ENCODE data around the gene TSC22D3.

Gene TSC22D3

DNA sequence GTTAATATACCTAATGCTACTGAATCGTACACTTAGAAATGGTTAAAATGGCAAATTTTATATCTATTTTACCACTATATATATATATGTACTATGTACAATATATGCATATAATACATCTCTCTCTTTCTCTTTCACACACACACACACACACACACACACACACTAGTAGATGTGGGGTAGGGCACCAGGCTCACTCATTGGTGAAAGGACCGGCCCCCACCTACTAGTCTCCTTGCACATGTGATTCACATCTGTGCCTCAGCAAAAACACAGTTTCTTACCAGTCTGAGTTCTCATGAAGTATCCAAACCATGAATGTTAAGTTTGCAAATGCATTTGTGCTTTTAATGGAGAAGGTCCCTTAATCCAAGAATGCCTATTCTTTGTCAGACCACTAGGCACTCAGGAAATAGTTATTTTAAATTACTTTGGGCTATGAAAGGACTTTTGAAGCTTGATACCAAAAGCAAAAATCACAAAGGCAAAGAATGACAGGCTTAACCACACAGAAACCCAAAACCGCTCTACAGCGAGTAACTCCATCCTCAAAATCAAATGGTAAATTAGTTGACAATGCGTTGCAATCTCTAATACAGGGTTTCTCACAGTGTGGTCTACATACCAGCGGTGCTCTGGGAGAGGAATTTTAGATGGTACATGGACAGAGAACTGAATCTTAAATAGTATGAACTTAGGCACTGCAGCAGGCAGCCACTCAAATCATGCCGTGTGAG is 5.8 kb downstream of the TSC22D3 start:
- no peaks in the 10 kb centered on the region for H3K36me3 Mint-ChIP-seq (ENCODE audit: low read depth)
- no peak overlapping the region for H3K27ac Mint-ChIP-seq
- no peaks in the 10 kb centered on the region for H3K9me3 Mint-ChIP-seq
- H3K27me3 Mint-ChIP-seq = no peaks in the 10 kb centered on the region
- no peak overlapping the region for H3K4me3 Mint-ChIP-seq
- no peaks in the 10 kb centered on the region for H3K4me1 Mint-ChIP-seq (ENCODE audit: low read depth)

GRCh38 chrX:107768051-107768450 is 7.5 kb downstream of the TSC22D3 start:
- Mint-ChIP-seq H3K4me3 (no peak overlapping the region), H3K27me3 (no peaks in the 10 kb centered on the region), H3K36me3 (ENCODE audit: low read depth) (no peaks in the 10 kb centered on the region), H3K4me1 (ENCODE audit: low read depth) (no peaks in the 10 kb centered on the region), H3K9me3 (no peaks in the 10 kb centered on the region), H3K27ac (no peak overlapping the region)

- Mint-ChIP-seq H3K36me3 (ENCODE audit: low read depth) (no peaks in the 10 kb centered on the region), H3K27ac (no peak overlapping the region), H3K4me3 (no peak overlapping the region), H3K27me3 (no peaks in the 10 kb centered on the region), H3K9me3 (no peaks in the 10 kb centered on the region), H3K4me1 (ENCODE audit: low read depth) (no peaks in the 10 kb centered on the region)
Observed at GRCh38 chrX:107766470-107767150, 9.0 kb downstream of the TSC22D3 start.

- Mint-ChIP-seq H3K27me3 (no peaks in the 10 kb centered on the region), H3K9me3 (no peaks in the 10 kb centered on the region), H3K27ac (no peak overlapping the region), H3K4me3 (no peak overlapping the region), H3K36me3 (ENCODE audit: low read depth) (no peaks in the 10 kb centered on the region), H3K4me1 (ENCODE audit: low read depth) (no peaks in the 10 kb centered on the region)
Observed at GRCh38 chrX:107764845-107765608, 10.6 kb downstream of the TSC22D3 start.

DNA sequence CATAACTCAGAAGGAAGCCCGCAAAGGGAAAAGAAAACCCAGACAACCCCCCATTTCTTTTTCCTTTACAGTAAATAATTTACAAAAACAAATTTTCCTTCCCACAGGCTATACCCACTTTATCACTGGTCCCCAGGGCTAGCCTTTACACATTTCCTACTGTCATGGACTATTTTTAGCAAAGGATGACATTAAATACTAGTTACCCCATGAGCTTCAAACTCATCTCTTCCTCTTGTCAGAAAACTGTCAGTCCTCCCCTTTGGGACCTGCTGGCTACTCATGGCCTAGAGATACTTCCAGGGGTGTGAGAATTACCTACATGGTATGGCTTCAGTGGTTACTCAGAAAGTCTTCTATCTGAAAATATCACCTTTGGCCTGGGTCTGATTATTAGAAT is 11.9 kb downstream of the TSC22D3 start:
- H3K4me1 Mint-ChIP-seq (ENCODE audit: low read depth) = no peaks in the 10 kb centered on the region
- no peaks in the 10 kb centered on the region for H3K27me3 Mint-ChIP-seq
- H3K27ac Mint-ChIP-seq = no peak overlapping the region

DNA sequence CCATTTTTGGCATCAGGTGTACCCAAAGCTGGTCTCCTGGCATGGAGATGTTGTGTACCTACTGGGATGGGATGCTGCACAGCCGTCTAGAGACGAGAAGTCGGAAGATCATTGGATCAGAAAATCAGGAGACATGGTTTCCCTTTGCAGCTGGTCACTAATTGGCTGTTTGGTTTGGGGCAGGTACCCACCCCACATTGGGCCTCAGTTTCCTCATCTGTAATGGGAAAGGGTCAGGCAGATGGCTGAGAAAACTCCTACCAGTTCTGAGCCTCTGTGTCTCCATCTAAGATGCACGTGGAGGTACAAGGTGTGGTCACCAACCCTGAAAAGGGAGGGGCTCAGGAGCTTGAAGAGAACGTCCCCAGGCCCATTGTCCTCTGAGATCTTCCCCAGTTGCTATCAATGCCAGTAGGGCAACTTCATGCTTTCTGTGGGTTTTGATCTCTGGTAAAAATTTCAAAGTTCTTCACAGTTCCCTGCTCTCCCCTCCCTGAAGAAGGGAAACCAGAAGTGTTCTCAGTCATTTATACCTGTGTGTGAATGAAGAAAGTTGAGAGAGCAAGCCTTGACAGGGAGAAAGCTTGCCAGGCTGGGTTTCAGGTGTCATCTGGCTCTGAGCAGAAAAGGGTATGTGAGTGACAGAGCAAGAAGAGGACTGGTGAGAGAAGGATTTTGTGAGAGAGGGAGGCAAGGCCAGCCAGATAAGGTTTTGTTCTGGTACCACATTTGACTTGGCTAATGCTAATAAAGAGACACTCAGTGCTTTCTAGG is 15.1 kb downstream of the TSC22D3 start:
- H3K27ac Mint-ChIP-seq = no peak overlapping the region
- H3K4me3 Mint-ChIP-seq = no peak overlapping the region
- H3K27me3 Mint-ChIP-seq = no peaks in the 10 kb centered on the region
- no peaks in the 10 kb centered on the region for H3K4me1 Mint-ChIP-seq (ENCODE audit: low read depth)
- no peaks in the 10 kb centered on the region for H3K9me3 Mint-ChIP-seq
- no peaks in the 10 kb centered on the region for H3K36me3 Mint-ChIP-seq (ENCODE audit: low read depth)

More for the DNA sequence above, 11.9 kb downstream of the TSC22D3 start:
- H3K36me3 Mint-ChIP-seq (ENCODE audit: low read depth) = no peaks in the 10 kb centered on the region
- H3K4me3 Mint-ChIP-seq = no peak overlapping the region
- H3K9me3 Mint-ChIP-seq = no peaks in the 10 kb centered on the region

DNA sequence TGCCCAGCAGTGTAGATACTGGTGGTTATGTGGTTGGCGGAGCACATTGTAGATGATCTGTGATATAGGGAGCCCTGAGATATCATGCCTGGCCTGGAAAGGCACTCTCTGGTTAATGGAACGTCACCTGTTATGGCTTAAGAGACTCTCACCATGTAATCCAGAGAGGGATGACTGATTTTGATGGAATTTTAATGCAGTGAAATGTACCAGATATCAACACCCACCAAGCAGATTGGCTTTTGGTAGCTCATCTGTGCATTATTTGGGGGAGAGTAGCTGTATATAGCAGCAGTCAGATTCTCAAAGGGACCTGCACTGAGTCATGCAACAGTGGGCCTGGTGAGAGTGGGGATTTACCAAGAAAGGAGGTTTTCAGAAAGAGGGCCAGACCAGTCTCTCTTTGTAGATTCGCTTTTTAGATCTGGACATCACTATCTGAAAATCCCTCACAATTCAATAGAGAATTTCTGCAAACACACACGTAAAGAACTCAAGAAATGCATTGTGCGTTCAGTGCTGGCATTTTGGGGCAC is 17.3 kb downstream of the TSC22D3 start:
- Mint-ChIP-seq H3K4me3 (no peak overlapping the region), H3K36me3 (ENCODE audit: low read depth) (no peaks in the 10 kb centered on the region), H3K4me1 (ENCODE audit: low read depth) (no peaks in the 10 kb centered on the region), H3K27me3 (no peaks in the 10 kb centered on the region), H3K9me3 (no peaks in the 10 kb centered on the region), H3K27ac (no peak overlapping the region)

GRCh38 chrX:107755721-107756120 is 19.9 kb downstream of the TSC22D3 start:
- H3K9me3 Mint-ChIP-seq = no peaks in the 10 kb centered on the region
- H3K4me1 Mint-ChIP-seq (ENCODE audit: low read depth) = no peaks in the 10 kb centered on the region
- no peaks in the 10 kb centered on the region for H3K36me3 Mint-ChIP-seq (ENCODE audit: low read depth)
- no peaks in the 10 kb centered on the region for H3K27me3 Mint-ChIP-seq
- no peak overlapping the region for H3K27ac Mint-ChIP-seq
- no peak overlapping the region for H3K4me3 Mint-ChIP-seq

DNA sequence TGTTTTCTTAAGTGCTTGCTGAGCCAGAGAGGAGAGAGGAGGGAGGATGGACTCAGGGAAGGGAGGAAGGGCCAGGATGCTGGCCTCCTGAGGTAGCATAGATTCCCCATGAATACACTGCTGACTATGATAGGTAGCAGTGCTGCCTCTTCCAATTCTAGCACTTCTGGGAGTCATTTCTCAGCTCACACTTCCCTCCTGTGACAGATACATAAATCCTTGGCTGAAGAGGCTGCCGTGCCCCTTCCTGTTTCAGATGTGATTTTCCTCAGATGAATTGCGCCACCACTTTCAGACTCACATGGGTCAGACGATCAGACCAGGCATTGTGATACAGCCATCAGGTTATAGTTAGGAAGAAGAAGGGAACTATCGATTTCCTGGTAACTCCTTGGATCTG is 22.4 kb downstream of the TSC22D3 start:
- Mint-ChIP-seq H3K27me3 (no peaks in the 10 kb centered on the region), H3K27ac (no peak overlapping the region), H3K4me1 (ENCODE audit: low read depth) (no peaks in the 10 kb centered on the region), H3K36me3 (ENCODE audit: low read depth) (no peaks in the 10 kb centered on the region), H3K9me3 (no peaks in the 10 kb centered on the region), H3K4me3 (no peak overlapping the region)

- Mint-ChIP-seq H3K27ac (no peak overlapping the region), H3K36me3 (ENCODE audit: low read depth) (no peaks in the 10 kb centered on the region), H3K4me1 (ENCODE audit: low read depth) (no peaks in the 10 kb centered on the region), H3K4me3 (no peak overlapping the region), H3K27me3 (no peaks in the 10 kb centered on the region), H3K9me3 (no peaks in the 10 kb centered on the region)
Observed at GRCh38 chrX:107752714-107753113, 22.9 kb downstream of the TSC22D3 start.

GRCh38 chrX:107752043-107752442 is 23.5 kb downstream of the TSC22D3 start:
- H3K9me3 Mint-ChIP-seq = no peaks in the 10 kb centered on the region
- H3K27ac Mint-ChIP-seq = no peak overlapping the region
- no peak overlapping the region for H3K4me3 Mint-ChIP-seq
- H3K36me3 Mint-ChIP-seq (ENCODE audit: low read depth) = no peaks in the 10 kb centered on the region
- H3K4me1 Mint-ChIP-seq (ENCODE audit: low read depth) = no peaks in the 10 kb centered on the region
- no peaks in the 10 kb centered on the region for H3K27me3 Mint-ChIP-seq

GRCh38 chrX:107750861-107751445 is 24.6 kb downstream of the TSC22D3 start:
- no peaks in the 10 kb centered on the region for H3K36me3 Mint-ChIP-seq (ENCODE audit: low read depth)
- H3K4me3 Mint-ChIP-seq = no peak overlapping the region
- no peaks in the 10 kb centered on the region for H3K4me1 Mint-ChIP-seq (ENCODE audit: low read depth)
- H3K27ac Mint-ChIP-seq = no peak overlapping the region
- H3K27me3 Mint-ChIP-seq = no peaks in the 10 kb centered on the region
- H3K9me3 Mint-ChIP-seq = no peaks in the 10 kb centered on the region

- H3K27me3 Mint-ChIP-seq = no peaks in the 10 kb centered on the region
- H3K27ac Mint-ChIP-seq = no peak overlapping the region
- H3K36me3 Mint-ChIP-seq (ENCODE audit: low read depth) = no peaks in the 10 kb centered on the region
- no peaks in the 10 kb centered on the region for H3K4me1 Mint-ChIP-seq (ENCODE audit: low read depth)
- H3K9me3 Mint-ChIP-seq = no peaks in the 10 kb centered on the region
- H3K4me3 Mint-ChIP-seq = no peak overlapping the region
Observed at GRCh38 chrX:107750263-107750662, 25.3 kb downstream of the TSC22D3 start.

DNA sequence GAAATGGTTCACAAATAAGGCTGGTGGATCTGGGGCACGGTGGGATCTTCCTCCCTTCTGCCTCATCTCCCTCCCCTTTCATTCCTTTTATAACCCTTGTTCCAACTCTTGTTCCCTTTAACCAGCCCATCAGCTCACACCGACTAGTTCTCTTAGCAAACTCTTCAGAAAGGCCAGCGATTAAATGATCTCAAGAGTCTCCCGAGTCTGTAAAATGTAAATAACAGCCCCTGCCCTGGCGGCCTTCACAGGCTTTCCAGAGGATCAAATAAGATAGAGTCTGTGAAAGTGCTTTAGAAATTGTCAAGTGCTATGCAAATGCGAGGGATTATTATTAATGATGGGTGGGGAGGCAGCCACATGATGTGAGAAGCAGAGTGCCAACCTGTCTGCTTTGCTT is 27.1 kb downstream of the TSC22D3 start:
- Mint-ChIP-seq H3K27me3 (no peaks in the 10 kb centered on the region), H3K9me3 (no peaks in the 10 kb centered on the region), H3K4me1 (ENCODE audit: low read depth) (no peaks in the 10 kb centered on the region), H3K4me3 (no peak overlapping the region), H3K36me3 (ENCODE audit: low read depth) (no peaks in the 10 kb centered on the region), H3K27ac (no peak overlapping the region)

Data from stimulated activated naive CD8-positive, alpha-beta T cell treated with anti-CD3 and anti-CD28 coated beads, Interleukin-15, Interleukin-2, amounts not matched to agents 100 ng/mL and 50 ng/mL, for 24 hours (primary cell).